Neural crest cell (in vitro differentiated cells): ENCODE measurements around the gene CNTN1. TPM values are rescaled to one million over a fixed set of nuclear protein-coding genes. Genes with fewer than 3 reads are reported as not detected.

ENCODE experiments used
- DNase-seq: peaks from one replicate; pipeline ENCODE4 v3.0.0; 2021; ENCODE audit warnings: low read depth, mixed read lengths, low spot score
- H3K27ac Mint-ChIP-seq: one replicate; pipeline ENCODE4 v1.8.0; 2021; ENCODE audit warnings: mild to moderate bottlenecking, mixed read lengths; ENCODE audit not compliant: unreplicated experiment
- H3K27me3 Mint-ChIP-seq: 2 replicates; pipeline ENCODE4 v1.8.0; 2021; ENCODE audit warnings: low read depth, mild to moderate bottlenecking, mixed read lengths
- H3K36me3 Mint-ChIP-seq: 2 replicates; pipeline ENCODE4 v1.8.0; 2021; ENCODE audit warnings: low read depth, mild to moderate bottlenecking, mixed read lengths
- H3K4me1 Mint-ChIP-seq: 2 replicates; pipeline ENCODE4 v1.8.0; 2021; ENCODE audit warnings: mixed read lengths
- H3K4me3 Mint-ChIP-seq: one replicate; pipeline ENCODE4 v1.8.0; 2021; ENCODE audit warnings: mild to moderate bottlenecking, mixed read lengths
- H3K9me3 Mint-ChIP-seq: 2 replicates; pipeline ENCODE4 v1.8.0; 2021; ENCODE audit warnings: mixed read lengths
- CTCF ChIP-seq: fragments of 200-600 bp; sonication (generic); conservative IDR thresholded peaks from 2 replicates; pipeline ENCODE4 v1.5.0; 2021; ENCODE audit warnings: antibody characterized with exemption, mild to moderate bottlenecking
- total RNA-seq: library from RNA; stranded (reverse); gene quantifications from 2 replicates; pipeline ENCODE4 v1.2.1, GENCODE V29; 2021

The CNTN1 gene
- total RNA-seq, 1 donor from 2014 or later = 1.0 TPM

- H3K4me1 Mint-ChIP-seq = no peaks in the 10 kb centered on the region
- TF ChIP-seq CTCF = no peak
- peaks cover 2% of the 10 kb centered on the region for H3K9me3 Mint-ChIP-seq
- DNase-seq = no peak
- H3K27ac Mint-ChIP-seq = no peak overlapping the region
- H3K27me3 Mint-ChIP-seq = no peaks in the 10 kb centered on the region
- no peak overlapping the region for H3K4me3 Mint-ChIP-seq
- no peaks in the 10 kb centered on the region for H3K36me3 Mint-ChIP-seq
Observed at GRCh38 chr12:41053046-41053445, 360.8 kb downstream of the CNTN1 start.

- no peak for TF ChIP-seq CTCF
- no peak overlapping the region for H3K27ac Mint-ChIP-seq
Observed at GRCh38 chr12:41055875-41056577, 363.8 kb downstream of the CNTN1 start.

GRCh38 chr12:41058266-41058665 lies 366.0 kb downstream of the CNTN1 start:
- no peak for DNase-seq
- no peak for TF ChIP-seq CTCF
- no peak overlapping the region for H3K4me3 Mint-ChIP-seq

More at GRCh38 chr12:41055875-41056577, 363.8 kb downstream of the CNTN1 start:
- H3K4me3 Mint-ChIP-seq = no peak overlapping the region
- no peaks in the 10 kb centered on the region for H3K36me3 Mint-ChIP-seq
- DNase-seq = no peak
- H3K9me3 Mint-ChIP-seq = no peaks in the 10 kb centered on the region
- no peaks in the 10 kb centered on the region for H3K4me1 Mint-ChIP-seq
- H3K27me3 Mint-ChIP-seq = no peaks in the 10 kb centered on the region

GRCh38 chr12:41061192-41061591 lies 369.0 kb downstream of the CNTN1 start:
- no peaks in the 10 kb centered on the region for H3K36me3 Mint-ChIP-seq
- H3K27ac Mint-ChIP-seq = no peak overlapping the region
- H3K4me3 Mint-ChIP-seq = no peak overlapping the region
- H3K9me3 Mint-ChIP-seq = no peaks in the 10 kb centered on the region
- no peaks in the 10 kb centered on the region for H3K27me3 Mint-ChIP-seq
- no peaks in the 10 kb centered on the region for H3K4me1 Mint-ChIP-seq
- DNase-seq = no peak
- no peak for TF ChIP-seq CTCF

More at GRCh38 chr12:41058266-41058665, 366.0 kb downstream of the CNTN1 start:
- no peaks in the 10 kb centered on the region for H3K27me3 Mint-ChIP-seq
- no peaks in the 10 kb centered on the region for H3K36me3 Mint-ChIP-seq
- no peak overlapping the region for H3K27ac Mint-ChIP-seq
- no peaks in the 10 kb centered on the region for H3K9me3 Mint-ChIP-seq
- no peaks in the 10 kb centered on the region for H3K4me1 Mint-ChIP-seq

GRCh38 chr12:41064411-41064810 lies 372.2 kb downstream of the CNTN1 start:
- Mint-ChIP-seq H3K4me1 (peaks cover 5% of the 10 kb centered on the region), H3K4me3 (no peak overlapping the region)

More at GRCh38 chr12:41064411-41064810, 372.2 kb downstream of the CNTN1 start:
- H3K9me3 Mint-ChIP-seq = no peaks in the 10 kb centered on the region
- no peaks in the 10 kb centered on the region for H3K36me3 Mint-ChIP-seq
- no peak for DNase-seq
- H3K27me3 Mint-ChIP-seq = no peaks in the 10 kb centered on the region
- no peak for TF ChIP-seq CTCF
- H3K27ac Mint-ChIP-seq = no peak overlapping the region
